RCC 7860 (cell line): ENCODE results near the gene GRN.
"Not testable (repeated sequence)": the region's sequence is repeated elsewhere in the genome, so short reads cannot be mapped to it uniquely, and the experiment has no call there.

Experiments used
- DNase-seq: peaks from one replicate; pipeline ENCODE4 v3.0.0-alpha.2; 2015; ENCODE audit warnings: low spot score
- FAIRE-seq: peaks from 2 replicates; lab custom pipeline; 2012; peaks lifted over from hg19 to GRCh38; lab: Jason Lieb, UNC

GRN gene

DNA sequence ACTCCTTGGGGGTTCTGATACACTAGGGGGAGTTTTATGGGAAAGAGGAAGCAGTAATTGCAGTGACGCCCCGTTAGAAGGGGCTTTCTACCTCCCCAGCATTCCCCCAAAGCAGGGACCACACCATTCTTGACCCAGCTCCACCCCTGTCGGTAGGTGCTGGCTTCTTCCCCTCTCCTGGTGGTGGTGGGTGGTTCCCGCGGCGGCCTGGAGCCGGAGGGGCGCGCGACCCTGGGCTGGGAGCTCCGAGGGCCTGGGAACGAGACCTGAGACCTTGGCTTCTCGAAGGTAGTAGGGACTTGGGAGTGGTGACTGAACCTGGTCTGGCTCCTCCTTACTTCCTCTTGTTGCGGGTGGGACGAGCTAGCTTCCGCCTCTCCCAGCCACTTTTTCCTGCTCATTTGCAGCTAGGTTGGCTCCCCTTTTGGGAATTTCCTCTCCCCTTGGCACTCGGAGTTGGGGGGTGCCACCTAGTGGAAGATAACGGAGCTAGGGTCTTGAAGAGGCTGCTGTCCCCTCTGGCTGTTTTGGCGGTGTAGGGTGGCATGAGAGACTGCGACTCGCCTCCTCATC lies 438 bp downstream of the GRN start:
- no peak for FAIRE-seq
- peak; percentile 54 for DNase-seq

DNA sequence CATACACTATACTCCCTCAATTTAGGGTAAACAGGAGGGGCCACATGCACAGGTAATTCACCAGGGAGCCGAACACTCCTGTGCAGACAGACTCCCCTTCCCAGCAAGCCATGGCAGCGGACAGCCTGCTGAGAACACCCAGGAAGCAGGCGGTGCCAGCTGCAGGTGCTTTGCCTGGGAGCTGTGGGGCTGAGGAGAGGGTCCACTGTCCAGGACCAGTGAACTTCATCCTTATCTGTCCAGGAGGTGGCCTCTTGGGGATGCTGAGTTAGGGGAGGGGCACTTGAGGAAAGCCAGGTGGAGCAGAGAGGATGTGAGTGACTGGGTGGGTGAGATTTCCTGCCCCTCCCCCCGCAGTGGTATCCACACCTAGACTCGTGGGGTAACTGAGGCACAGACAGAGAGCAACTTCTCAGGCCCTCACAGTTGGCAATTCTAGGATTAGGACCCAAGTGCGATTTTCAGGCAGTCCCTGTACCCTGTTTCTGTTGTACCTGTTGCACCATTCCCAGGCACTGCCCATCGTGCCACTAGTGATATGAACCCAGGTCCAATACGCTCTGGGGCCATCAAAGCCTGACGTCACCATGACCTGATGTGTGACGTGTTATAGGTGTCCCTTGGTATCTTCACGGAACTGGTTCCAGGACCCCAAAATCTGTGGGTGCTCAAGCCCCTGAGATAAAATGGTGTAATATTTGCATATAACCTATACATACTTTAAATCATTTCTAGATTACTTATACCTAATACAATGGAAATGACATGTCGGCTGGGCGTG lies 1.2 kb downstream of the GRN start:
- no peak for FAIRE-seq

DNA sequence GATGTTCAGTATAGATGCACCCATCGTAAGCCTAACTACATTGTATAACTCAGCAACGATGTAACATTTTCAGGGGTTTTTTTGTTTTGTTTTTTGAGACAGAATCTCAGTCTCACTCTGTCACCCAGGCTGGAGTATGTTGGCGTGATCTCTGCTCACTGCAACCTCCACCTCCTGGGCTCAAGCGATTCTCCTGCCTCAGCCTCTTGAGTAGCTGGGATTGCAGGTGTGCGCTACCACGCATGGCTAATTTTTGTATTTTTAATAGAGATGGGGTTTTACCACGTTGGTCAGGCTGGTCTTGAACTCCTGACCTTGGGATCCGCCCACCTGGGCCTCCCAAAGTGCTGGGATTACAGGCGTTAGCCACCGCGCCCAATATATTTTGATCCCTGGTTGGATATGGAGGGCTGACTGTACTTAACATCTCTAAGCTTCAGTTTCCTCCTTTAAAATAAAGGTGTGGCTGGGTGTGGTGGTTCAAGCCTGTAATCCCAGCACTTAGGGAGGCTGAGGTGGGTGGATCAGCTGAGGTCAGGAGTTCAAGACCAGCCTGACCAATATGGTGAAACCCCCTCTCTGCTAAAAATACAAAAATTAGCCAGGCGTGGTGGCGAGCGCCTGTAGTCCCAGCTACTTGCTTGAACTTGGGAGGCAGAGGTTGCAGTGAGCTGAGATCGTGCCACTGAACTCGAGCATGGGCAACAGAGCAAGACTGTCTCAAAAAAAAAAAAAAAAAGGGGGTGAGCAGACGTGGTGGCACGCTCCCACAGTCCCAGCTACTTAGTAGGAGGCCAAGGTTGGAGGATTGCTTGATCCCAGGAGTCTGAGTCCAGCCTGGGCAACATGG lies 2.3 kb downstream of the GRN start:
- not testable (repeated sequence) for FAIRE-seq, DNase-seq

More for the DNA sequence above, 1.2 kb downstream of the GRN start:
- DNase-seq, result no peak

DNA sequence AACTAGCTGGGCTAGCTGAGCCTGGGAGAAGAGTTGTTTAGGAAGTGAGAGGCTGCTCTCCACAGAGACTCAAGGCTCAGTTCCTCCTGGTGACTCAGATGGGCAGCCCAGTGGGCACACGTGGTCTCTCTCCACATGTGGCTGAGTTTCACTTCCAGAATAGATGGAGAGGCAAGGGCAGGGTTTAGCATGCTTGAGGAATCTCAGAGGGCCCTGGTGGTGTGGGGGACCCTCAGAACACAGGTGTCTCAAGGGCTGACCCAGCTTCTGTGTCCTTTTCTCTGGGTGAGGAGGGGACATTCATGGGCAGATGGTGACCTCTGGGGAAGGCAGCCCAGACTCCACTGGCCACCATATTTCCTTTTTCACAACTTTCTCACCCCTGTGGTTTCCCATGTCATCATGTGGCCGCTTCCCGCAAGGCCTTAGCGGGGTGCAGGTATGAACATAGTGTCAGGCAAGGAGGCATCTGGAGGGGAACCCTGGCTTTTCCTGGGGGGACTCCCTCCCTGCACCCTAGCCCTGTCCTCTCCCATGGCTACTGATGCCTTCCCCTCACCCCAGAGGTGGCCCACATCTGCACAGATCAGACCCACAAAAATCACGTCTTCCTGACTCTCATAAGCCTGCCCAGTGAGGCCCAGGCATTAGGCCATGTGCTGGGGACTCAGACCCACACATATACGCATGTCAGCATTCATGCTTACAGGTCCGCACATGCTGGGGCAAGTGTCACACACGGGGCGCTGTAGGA lies 3.3 kb downstream of the GRN start:
- DNase-seq (peak; percentile 60), FAIRE-seq (no peak)

DNA sequence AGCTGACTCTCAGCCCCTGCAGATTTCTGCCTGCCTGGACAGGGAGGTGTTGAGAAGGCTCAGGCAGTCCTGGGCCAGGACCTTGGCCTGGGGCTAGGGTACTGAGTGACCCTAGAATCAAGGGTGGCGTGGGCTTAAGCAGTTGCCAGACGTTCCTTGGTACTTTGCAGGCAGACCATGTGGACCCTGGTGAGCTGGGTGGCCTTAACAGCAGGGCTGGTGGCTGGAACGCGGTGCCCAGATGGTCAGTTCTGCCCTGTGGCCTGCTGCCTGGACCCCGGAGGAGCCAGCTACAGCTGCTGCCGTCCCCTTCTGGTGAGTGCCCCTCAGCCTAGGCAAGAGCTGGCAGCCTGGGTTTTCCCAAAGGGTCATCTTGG lies 3.9 kb downstream of the GRN start:
- DNase-seq, result no peak
- FAIRE-seq, result no peak

DNA sequence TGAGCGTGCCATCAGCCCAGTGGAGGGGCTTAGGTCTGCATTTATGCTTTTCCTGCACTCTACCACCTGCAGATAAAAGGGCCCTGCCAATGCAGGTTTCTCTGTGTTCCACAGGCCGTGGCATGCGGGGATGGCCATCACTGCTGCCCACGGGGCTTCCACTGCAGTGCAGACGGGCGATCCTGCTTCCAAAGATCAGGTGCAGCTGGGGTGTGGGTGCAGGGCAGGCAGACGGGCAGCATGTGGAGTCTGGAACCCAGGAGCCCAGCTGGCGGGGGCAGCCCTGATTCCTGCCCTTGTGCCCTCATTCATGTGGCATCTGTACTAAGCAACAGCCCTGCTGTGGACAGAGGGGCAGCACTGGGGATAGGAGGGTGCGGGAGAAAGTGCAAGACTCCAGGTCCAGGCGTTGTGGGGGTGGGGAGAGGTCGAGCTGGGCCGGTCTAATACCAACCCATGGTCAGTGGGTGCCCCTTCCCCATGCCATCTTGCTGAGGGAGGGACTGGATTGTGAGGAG lies 4.5 kb downstream of the GRN start:
- no peak for DNase-seq
- FAIRE-seq, result no peak

DNA sequence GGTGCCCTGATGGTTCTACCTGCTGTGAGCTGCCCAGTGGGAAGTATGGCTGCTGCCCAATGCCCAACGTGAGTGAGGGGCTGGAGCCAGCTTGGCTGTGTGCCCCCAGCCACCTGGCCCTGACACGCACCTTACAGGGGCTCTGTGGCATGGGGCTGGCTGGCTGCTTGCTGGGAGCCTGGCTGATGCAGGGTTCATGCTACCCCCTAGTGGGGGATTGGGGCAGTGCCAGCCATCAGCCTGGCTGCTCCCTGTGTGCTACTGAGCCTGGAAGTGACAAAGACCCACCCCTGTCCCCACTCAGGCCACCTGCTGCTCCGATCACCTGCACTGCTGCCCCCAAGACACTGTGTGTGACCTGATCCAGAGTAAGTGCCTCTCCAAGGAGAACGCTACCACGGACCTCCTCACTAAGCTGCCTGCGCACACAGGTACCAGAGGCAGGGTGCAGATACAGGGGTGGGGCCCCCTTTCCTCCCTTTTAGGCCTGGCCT lies 5.7 kb downstream of the GRN start:
- DNase-seq, result peak; percentile 17
- FAIRE-seq, result no peak

DNA sequence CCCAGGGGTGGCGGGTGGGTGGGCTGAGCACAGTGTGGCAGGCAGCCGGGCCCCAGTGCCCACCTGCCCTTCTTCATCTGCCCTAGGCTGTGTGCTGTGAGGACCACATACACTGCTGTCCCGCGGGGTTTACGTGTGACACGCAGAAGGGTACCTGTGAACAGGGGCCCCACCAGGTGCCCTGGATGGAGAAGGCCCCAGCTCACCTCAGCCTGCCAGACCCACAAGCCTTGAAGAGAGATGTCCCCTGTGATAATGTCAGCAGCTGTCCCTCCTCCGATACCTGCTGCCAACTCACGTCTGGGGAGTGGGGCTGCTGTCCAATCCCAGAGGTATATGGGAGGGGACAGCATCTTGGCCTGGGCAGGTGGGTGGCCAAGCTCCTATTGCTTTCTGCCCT lies 6.4 kb downstream of the GRN start:
- DNase-seq (no peak), FAIRE-seq (no peak)

DNA sequence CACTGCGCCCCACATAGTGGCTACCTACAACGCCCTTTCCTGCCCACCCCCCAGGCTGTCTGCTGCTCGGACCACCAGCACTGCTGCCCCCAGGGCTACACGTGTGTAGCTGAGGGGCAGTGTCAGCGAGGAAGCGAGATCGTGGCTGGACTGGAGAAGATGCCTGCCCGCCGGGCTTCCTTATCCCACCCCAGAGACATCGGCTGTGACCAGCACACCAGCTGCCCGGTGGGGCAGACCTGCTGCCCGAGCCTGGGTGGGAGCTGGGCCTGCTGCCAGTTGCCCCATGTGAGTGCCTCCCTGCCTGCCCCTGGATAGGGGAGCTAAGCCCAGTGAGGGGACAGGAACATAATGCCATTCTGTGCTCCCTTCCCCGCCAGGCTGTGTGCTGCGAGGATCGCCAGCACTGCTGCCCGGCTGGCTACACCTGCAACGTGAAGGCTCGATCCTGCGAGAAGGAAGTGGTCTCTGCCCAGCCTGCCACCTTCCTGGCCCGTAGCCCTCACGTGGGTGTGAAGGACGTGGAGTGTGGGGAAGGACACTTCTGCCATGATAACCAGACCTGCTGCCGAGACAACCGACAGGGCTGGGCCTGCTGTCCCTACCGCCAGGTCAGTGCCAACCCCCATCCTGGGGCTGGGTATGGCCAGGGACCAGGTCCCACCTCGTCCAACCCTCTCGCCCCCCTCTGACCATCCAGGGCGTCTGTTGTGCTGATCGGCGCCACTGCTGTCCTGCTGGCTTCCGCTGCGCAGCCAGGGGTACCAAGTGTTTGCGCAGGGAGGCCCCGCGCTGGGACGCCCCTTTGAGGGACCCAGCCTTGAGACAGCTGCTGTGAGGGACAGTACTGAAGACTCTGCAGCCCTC lies 7.1 kb downstream of the GRN start:
- no peak for FAIRE-seq
- no peak for DNase-seq

DNA sequence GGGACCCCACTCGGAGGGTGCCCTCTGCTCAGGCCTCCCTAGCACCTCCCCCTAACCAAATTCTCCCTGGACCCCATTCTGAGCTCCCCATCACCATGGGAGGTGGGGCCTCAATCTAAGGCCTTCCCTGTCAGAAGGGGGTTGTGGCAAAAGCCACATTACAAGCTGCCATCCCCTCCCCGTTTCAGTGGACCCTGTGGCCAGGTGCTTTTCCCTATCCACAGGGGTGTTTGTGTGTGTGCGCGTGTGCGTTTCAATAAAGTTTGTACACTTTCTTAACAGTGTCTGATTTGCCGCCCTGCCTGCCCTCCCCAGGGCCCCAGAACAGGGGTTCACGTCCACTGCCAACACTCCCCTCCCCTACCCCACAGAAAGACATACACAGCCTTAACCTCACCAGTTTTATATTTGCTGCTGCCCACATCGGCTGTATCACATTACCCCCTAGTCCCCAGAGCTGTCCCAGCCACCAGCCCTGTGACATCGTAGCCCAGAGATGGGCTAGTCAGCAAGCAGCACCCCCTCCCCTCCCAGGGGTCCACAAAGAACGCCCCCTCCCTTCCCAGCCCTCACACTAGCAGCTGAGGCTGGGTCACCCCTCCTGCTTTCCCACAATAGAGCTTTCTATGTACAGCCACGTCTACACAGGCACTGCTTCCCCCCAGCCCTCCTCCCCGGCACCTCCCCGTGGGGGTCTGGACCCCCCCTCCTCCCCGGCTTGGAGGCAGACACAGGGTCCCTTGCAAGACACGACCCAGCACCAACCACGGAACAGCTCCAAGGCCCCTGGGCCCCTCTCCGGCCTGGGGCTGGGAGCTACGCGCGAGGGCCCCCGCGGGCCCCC lies 7.9 kb downstream of the GRN start:
- FAIRE-seq (no peak), DNase-seq (no peak)

DNA sequence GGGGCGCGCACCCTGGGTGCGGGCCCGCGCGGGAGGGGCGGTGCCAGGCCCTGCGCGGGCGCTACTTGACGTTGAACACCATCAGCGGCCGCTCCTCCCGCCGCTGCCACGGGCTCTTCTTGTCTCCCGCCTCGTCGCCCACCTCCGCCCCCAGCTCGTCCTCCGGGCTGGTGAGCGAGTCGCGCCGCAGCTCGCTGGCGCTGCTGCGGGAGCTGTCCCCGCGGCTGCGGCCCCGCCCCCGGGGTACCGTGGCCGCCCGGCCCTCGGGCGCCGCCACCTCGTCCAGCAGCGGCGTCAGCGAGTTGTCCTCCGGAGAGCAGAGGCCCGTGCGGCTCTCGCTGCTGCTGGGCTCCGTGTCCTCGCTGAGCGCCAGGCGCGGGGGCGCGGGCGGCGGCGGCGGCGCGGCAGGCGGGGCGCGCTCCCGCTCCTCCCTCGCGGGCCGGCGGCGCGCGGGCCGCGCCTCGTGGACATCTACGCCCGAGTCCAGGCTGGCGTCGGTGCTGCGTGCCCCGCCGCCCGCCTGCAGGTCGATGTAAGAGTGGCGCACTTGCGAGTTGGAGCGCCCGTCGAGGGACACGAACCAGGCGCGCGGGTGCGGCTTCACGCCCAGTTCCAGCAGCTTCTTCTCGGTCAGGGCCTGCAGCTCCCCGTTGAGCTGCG lies 8.7 kb downstream of the GRN start:
- FAIRE-seq (no peak), DNase-seq (no peak)

DNA sequence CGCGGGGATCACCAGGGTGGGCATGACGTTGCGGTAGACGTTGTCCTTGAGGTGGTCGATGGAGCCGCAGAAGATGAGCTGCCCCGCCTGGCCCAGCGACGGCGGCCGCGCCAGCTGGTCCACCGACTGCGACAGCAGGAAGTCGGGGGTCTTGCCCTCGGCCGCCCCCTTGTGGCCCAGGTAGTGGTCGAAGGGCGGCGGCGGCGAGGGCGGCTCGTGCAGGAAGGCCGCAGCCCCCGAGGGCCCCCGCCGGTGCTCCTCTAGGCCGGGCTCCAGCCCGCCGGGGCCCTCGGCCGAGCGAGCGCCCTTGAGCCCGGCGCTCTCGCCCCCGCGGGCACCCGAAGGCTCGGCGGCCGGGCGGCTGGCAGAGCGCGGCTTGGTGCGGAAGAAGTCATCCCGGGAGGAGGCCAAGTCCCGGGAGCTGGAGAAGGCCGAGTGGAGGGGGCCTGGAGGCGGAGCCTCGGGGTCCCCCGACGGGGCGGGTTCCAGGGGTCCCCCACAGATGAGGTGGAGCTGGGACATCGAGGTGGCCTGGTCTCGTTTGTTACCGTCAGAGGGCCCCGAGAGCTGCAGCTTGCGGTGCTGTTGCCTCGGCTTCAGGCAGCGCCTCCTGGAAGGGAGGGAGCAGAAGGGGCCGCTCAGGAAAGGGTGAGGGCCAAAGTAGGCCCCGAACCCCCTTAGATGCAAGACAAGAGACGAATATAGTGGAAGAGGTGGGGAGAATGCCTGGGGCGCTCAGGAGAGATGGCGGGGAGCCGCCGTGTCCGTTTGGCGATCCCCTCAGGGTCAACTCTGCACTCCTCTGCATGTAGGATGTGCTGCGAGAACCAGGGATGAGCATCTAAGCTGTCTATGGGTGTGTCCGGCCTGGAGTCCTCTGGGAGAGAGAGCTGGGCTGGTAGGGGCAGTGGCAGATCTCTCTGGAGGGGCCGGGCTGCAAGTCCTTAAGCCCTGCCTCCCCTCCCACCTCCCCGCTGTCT lies 9.8 kb downstream of the GRN start:
- DNase-seq (no peak), FAIRE-seq (no peak)

DNA sequence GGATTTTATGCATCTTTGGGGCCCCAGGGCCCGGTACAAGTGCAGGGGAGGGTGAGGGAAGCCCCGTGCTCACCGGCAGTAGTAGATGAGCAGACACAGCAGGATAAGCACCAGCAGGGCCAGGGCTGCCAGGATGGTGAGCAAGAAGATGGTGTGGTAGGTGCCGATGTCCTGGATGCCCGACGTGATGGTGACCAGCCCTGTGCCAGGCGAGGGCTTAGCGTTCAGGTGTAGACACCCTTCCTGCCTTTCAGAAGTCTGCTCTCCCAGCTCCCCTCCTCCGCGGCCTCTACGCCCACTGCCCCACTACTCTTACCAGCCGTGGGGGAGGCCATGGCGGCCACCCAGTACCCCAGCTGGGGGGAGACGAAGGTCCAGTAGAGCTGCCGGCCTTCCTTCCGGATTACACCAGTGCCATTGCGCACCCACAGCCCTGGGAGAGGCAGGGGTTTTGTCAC lies 10.6 kb downstream of the GRN start:
- no peak for DNase-seq
- FAIRE-seq, result no peak

DNA sequence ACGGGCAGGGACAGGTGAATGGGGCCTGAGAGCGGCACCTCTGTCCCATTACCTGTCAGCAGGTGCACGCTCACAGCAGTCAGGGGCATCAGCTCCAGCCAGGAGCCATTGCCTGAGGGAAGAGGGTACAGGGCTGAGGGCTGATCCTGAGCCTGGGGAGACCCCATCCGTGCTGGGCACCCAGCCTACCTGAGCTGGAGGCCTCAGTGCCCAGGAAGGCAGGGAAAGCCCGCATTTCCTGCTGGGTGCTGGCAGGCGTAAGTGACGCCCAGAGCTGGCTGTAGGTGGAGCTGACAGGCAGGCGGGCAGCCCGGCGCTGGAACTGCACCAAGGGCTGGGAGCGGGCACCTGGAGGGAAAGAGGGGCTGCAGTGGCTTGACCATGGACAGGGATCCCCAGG lies 11.1 kb downstream of the GRN start:
- DNase-seq (no peak), FAIRE-seq (no peak)

DNA sequence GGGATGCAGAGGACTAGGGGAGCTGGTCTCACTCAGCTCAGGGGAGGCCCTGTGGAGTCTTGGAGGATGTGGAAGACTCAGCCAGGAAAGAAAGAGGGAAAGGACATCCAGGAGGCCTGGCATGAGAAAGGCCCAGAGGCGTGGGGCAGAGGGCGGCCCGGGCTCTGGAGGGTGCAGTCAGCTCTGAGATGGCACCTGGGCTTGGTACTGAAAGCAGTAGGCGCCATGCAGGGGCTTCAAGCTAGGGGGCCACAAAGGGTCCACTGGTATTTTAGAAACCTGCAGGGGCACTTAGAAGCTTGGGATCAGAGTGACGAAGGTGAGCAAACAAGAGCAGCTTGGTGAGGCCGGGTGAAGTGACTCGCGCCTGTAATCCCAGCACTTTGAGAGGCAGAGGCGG lies 13.0 kb downstream of the GRN start:
- DNase-seq, result no peak
- FAIRE-seq, result no peak

DNA sequence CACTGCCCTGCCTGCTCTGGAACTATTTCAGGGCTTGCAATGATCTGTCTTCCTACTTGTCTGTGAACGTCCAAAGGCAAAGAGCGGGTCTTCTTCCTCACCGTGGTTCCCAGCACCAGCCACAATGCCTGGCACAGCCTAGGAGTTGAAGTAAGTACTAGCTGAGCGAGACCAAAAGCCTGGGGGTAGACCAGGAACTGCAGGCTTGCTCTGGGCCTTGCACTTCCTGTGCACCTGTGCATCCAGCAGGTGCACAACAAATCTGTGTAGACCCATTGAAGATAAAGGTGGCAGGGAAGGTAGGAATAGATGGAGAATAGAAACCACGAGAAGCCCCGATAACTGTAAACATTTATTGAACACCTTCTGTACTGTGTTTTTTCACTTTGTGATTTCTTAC lies 13.9 kb downstream of the GRN start:
- FAIRE-seq (no peak), DNase-seq (no peak)

DNA sequence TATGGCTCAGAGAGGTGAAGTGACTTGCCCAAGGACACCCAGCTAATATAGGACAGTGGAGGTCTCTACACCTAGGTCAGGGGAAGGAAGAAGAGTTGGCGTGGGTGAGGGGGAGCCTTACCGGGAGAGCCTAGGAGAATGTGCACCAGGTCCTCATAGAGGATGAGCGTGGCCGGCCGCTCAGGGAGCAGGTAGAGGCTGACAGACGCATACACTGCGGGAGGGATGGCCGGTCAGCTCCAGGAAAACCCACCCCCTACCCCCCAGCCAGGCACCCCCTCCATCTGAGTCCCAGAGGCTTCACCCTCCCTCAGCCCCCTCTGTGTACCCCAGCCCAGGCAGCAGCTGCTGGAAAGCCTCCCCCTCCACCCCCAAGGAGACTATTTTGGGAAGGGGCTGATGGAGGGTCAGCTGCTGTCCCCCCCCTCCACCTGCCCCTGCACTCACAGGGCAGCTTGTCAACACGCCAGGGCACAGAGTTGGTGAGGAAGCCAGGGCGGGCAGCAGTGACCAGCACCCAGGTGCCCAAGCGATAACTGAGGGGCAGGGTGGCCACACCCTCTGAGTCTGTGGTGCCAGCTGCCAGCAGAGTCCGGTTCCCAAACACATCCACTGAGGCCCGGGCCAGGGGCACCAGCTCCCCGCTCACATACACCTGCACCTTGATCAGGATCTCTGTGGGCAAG lies 14.5 kb downstream of the GRN start:
- no peak for DNase-seq
- FAIRE-seq, result no peak
